Endothelial cell of umbilical vein (primary cell): ENCODE data around the gene MEIOB. TPM values are rescaled to one million over a fixed set of nuclear protein-coding genes. Genes with fewer than 3 reads are reported as not detected.

Source experiments
- BruUV-seq: library from RNA; stranded (reverse); fragments of 400-500 nt; replicated peaks from 2 replicates; lab custom pipeline; 2021; lab: Mats Ljungman, UMichigan
- CTCF ChIA-PET: fragments of 300-600, 350-600 bp; sonication (Branson Sonifier 250); formaldehyde crosslinking; loops from one replicate; lab custom pipeline; 2021; ENCODE audit warnings: antibody characterized with exemption, inconsistent platforms; lab: Charles Lee
- POLR2A ChIA-PET: fragments of 300-600, 350-600 bp; sonication (Branson Sonifier 250); formaldehyde crosslinking; loops from one replicate; lab custom pipeline; 2021; ENCODE audit warnings: antibody characterized with exemption, inconsistent platforms; lab: Charles Lee
- DNase-seq: peaks from one replicate; pipeline ENCODE4 v3.0.0-alpha.2; 2011; ENCODE audit warnings: low read depth, low spot score
- FAIRE-seq: peaks from 2 replicates; lab custom pipeline; 2011; peaks lifted over from hg19 to GRCh38; lab: Jason Lieb, UNC
- H2AFZ ChIP-seq: 2 replicates; pipeline ENCODE4 v1.6.0; 2012; ENCODE audit warnings: low read depth, low read length, control low read depth, inconsistent platforms
- H3K27ac ChIP-seq: 2 replicates; pipeline ENCODE4 v1.5.1; 2011; ENCODE audit warnings: low read depth, mild to moderate bottlenecking, control low read depth, low read length, moderate library complexity; ENCODE audit not compliant: insufficient read depth
- H3K27me3 ChIP-seq, 2 experiments: 2 replicates each; pipeline versions ENCODE4 v1.6.0 to v1.6.1; 2011; ENCODE audit warnings: low read length in 2 of 2, mixed read lengths in 1 of 2; ENCODE audit not compliant: control insufficient read depth in 2 of 2, insufficient read depth in 2 of 2
- H3K36me3 ChIP-seq, 2 experiments: 2 replicates in 1 of 2; 3 replicates in 1 of 2; pipeline ENCODE4 v1.5.1; 2011; ENCODE audit warnings: low read length in 2 of 2, mild to moderate bottlenecking in 1 of 2, moderate library complexity in 1 of 2; ENCODE audit not compliant: control insufficient read depth in 2 of 2, insufficient read depth in 2 of 2; ENCODE audit errors: extremely low read depth in 1 of 2
- H3K4me1 ChIP-seq: 3 replicates; pipeline ENCODE4 v1.5.1; 2011; ENCODE audit warnings: mild to moderate bottlenecking, low read length; ENCODE audit not compliant: control insufficient read depth, insufficient read depth; ENCODE audit errors: extremely low read depth
- H3K4me2 ChIP-seq: 2 replicates; pipeline ENCODE4 v1.6.1; 2011; ENCODE audit warnings: low read length, control low read depth, mixed read lengths; ENCODE audit not compliant: insufficient read depth
- H3K4me3 ChIP-seq, 3 experiments: fragments of 200-600 bp in 1 of 3; sonication (generic), shearing (Covaris generic) in 1 of 3; replicated peaks in 1 of 3; 2 replicates each; pipeline ENCODE4 v1.5.1; 2011 to 2016; ENCODE audit warnings: control low read depth in 3 of 3, low read length in 3 of 3, mild to moderate bottlenecking in 2 of 3, inconsistent platforms in 1 of 3, low read depth in 1 of 3, moderate library complexity in 1 of 3; ENCODE audit not compliant: insufficient read depth in 1 of 3
- H3K79me2 ChIP-seq: 2 replicates; pipeline ENCODE4 v1.6.0; 2012; ENCODE audit warnings: low read length, inconsistent platforms; ENCODE audit not compliant: control insufficient read depth, insufficient read depth
- H3K9ac ChIP-seq: replicated peaks from 2 replicates; pipeline ENCODE3; 2011; ENCODE audit warnings: low read length, control low read depth; ENCODE audit not compliant: insufficient read depth; ENCODE audit errors: extremely low read depth
- H3K9me1 ChIP-seq: replicated peaks from 3 replicates; pipeline ENCODE4 v1.6.0; 2011; ENCODE audit warnings: mild to moderate bottlenecking, low read length; ENCODE audit not compliant: control insufficient read depth, insufficient read depth; ENCODE audit errors: extremely low read depth
- H3K9me3 ChIP-seq: replicated peaks from 2 replicates; pipeline ENCODE4 v1.5.1; 2012; ENCODE audit warnings: low read length, inconsistent platforms; ENCODE audit not compliant: control insufficient read depth, insufficient read depth
- H4K20me1 ChIP-seq: replicated peaks from 2 replicates; pipeline ENCODE3; 2011; ENCODE audit warnings: mild to moderate bottlenecking, low read length; ENCODE audit not compliant: control insufficient read depth, insufficient read depth; ENCODE audit errors: extremely low read depth
- CTCF ChIP-seq, 2 donors: IDR thresholded peaks; 1 replicate in 1 of 2; 2 replicates in 1 of 2; pipeline ENCODE4 v1.5.1; 2011; ENCODE audit warnings: low read length in 2 of 2, mild to moderate bottlenecking in 2 of 2, moderate library complexity in 2 of 2, control low read depth in 1 of 2, inconsistent platforms in 1 of 2, low read depth in 1 of 2; ENCODE audit not compliant: insufficient read depth in 1 of 2; ENCODE audit errors: extremely low read depth in 1 of 2
- EZH2 ChIP-seq: IDR thresholded peaks from 2 replicates; pipeline ENCODE4 v1.6.1; 2012; ENCODE audit warnings: borderline replicate concordance, low read depth, mild to moderate bottlenecking, moderate library complexity, low read length, inconsistent platforms; ENCODE audit not compliant: severe bottlenecking
- FOS ChIP-seq: IDR thresholded peaks from 2 replicates; pipeline ENCODE4 v1.6.1; 2011; ENCODE audit warnings: mild to moderate bottlenecking, low read length, moderate library complexity, borderline replicate concordance; ENCODE audit not compliant: insufficient read depth
- GATA2 ChIP-seq: IDR thresholded peaks from 2 replicates; pipeline ENCODE4 v1.7.0; 2011; ENCODE audit warnings: low read depth, mild to moderate bottlenecking, moderate library complexity, mixed read lengths, low read length; ENCODE audit not compliant: insufficient read length, insufficient read depth
- JUN ChIP-seq: IDR thresholded peaks from 2 replicates; pipeline ENCODE4 v1.6.1; 2011; ENCODE audit warnings: borderline replicate concordance, low read depth; ENCODE audit not compliant: insufficient read length, insufficient read depth
- MAX ChIP-seq: IDR thresholded peaks from 2 replicates; pipeline ENCODE4 v1.6.1; 2011; ENCODE audit not compliant: insufficient read depth, insufficient read length
- MYC ChIP-seq: IDR thresholded peaks from one replicate; pipeline ENCODE4 v1.6.1; 2011; ENCODE audit warnings: mild to moderate bottlenecking, low read depth, low read length
- POLR2A ChIP-seq: IDR thresholded peaks from 2 replicates; pipeline ENCODE4 v1.6.1; 2012; ENCODE audit warnings: low read depth, mild to moderate bottlenecking, control low read depth, low read length
- POLR2AphosphoS5 ChIP-seq: IDR thresholded peaks from 2 replicates; pipeline ENCODE4 v1.6.1; 2012; ENCODE audit warnings: low read depth, mild to moderate bottlenecking, control low read depth, low read length, moderate library complexity; ENCODE audit not compliant: insufficient read depth
- dilution Hi-C: fragments of 300-500 bp; cut with MboI; formaldehyde crosslinking; loops from one replicate; pipeline ENCODE4 v1.15.0; 2019; ENCODE audit warnings: low sequenced_read_pairs; ENCODE audit not compliant: extremely low pct_ligation_motif_present
- intact Hi-C: fragments of 100-400 bp; cut with micrococcal nuclease; formaldehyde crosslinking; loops from one replicate; pipeline ENCODE4 v1.10.0; 2022
- polyA plus RNA-seq, 4 experiments: library from polyadenylated mRNA; depleted of rRNA in 3 of 4; stranded (reverse) in 3 of 4; unstranded in 1 of 4; fragments of >200 nt; gene quantifications; 2 replicates each; pipeline versions ENCODE4 v1.2.1 to v1.2.3, GENCODE V29; 2011 to 2012; ENCODE audit warnings: missing spikeins in 1 of 4
- total RNA-seq: library from RNA; stranded (reverse); gene quantifications from 2 replicates; pipeline ENCODE4 v1.2.3, GENCODE V29; 2021

The MEIOB gene
- total and polyA plus RNA-seq, 2 donors (not counting 3 experiments of a cell fraction or from before 2014, with no cell fraction given): 0.04 TPM; not detected in 1

- H3K9ac ChIP-seq: no peak overlapping the region
- dilution Hi-C loops: no loop called here
- no peaks in the 10 kb centered on the region for H3K9me1 ChIP-seq
- H3K9me3 ChIP-seq: no peaks in the 10 kb centered on the region
- no peaks in the 10 kb centered on the region for H3K4me1 ChIP-seq
- no peaks in the 10 kb centered on the region for H4K20me1 ChIP-seq
- H2AFZ ChIP-seq: no peak overlapping the region
- ChIA-PET POLR2A (no interaction called here), CTCF (no interaction called here)
- intact Hi-C loops: no loop called here
- H3K4me3 ChIP-seq: no peak overlapping the region
- DNase-seq (no peak), FAIRE-seq (no peak)
- H3K4me2 ChIP-seq: no peak overlapping the region
- peaks cover 5 to 6% of the 10 kb centered on the region in 2 experiments for H3K27me3 ChIP-seq
- no peaks in the 10 kb centered on the region for H3K36me3 ChIP-seq
- TF ChIP-seq FOS: no peak
- no peak for TF ChIP-seq CTCF (IDR thresholded peaks at IDR 0.05; ENCODE audit: extremely low read depth in 1 of 2, insufficient read depth in 1 of 2, low read depth in 1 of 2, low read length in 2 of 2)
- no peak for TF ChIP-seq EZH2
- no peak for TF ChIP-seq POLR2A
- TF ChIP-seq MAX: no peak
- no peak for TF ChIP-seq POLR2AphosphoS5
- TF ChIP-seq GATA2: no peak
- no peak for TF ChIP-seq JUN
- TF ChIP-seq MYC: no peak
- no peaks in the 10 kb centered on the region for H3K79me2 ChIP-seq
- no peak overlapping the region for H3K27ac ChIP-seq
- BruUV-seq: no TSS peak
These were observed 35.4 kb upstream of the MEIOB start for GRCh38 chr16:1907226-1907860.
